ENCODE data around the gene EXOC4.

Gene EXOC4

DNA sequence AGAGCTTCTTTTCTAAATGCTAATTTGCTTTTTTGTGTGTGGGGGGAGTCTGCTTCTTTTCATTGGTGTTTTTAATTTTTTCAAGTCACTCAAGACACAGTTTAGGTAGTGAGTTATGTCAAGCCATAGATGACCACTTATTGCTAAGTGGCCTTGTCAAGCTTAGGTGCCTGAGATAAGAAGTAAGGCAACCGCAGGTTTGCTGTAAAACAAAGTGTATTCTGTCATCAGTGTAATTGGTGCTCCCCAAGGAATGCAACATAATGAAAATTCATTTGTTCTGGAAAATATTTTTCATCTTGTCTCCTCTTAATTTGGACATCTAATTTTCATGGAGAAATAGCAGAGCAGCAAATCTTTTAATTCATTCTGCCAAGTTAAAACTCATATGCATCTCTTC lies 249.6 kb downstream of the EXOC4 start:
- no peak for DNase-seq

DNA sequence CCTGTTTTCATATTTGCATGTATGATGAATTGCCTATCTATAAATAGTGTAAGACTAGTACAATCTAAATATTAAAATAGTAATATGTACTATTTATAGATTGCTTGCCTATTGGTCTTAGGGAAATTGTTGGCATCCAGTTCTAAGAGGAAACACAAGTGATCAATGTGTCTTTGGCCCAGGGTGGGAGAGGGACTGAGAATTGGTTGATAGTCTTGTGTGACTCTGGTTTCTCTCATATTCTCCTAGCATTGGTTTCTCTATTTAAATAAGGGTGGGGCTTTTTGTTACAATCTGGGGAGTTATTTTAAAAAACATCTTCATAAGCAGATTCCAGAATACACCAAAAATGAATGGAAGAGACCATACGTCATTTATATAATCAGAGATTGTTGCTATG lies 250.1 kb downstream of the EXOC4 start:
- no peak for DNase-seq

DNA sequence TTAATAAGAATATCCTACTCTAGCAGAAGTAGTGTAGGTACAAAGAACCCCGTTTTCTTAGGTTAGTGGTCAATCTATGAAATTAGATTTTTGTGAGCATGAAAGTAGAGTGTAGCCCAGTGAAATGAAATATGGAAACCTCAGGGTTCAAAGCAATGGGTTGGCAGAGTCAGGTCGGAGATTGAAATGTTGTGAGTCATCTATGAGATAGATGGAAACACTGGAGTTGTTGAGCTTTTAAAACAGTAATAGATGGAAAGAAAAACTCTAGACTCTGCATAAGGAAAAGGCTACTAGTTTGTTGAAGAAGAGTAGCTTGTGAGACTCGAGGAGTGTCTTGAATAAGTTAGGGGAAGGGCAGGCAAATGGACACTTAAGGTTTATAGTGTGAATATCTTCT lies 251.9 kb downstream of the EXOC4 start:
- no peak for DNase-seq

DNA sequence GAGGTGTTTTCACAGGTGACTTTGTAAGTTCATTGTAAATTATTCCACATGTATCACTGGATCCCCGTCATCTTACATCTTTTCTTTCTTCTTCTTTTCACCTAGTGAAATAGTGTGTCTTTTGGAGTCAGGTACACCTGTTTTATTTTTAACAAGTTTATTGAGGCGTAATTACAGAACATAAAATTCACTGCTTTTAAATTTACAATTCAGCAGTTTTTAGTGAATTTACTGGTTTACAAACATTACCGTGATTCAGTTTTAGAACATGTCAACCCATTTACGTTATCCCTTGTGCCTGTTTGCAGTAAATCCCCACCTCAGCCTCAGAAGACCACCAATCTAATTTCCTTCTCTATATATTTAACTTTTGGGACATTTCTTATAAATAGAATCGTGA lies 256.9 kb downstream of the EXOC4 start:
- DNase-seq, result no peak

DNA sequence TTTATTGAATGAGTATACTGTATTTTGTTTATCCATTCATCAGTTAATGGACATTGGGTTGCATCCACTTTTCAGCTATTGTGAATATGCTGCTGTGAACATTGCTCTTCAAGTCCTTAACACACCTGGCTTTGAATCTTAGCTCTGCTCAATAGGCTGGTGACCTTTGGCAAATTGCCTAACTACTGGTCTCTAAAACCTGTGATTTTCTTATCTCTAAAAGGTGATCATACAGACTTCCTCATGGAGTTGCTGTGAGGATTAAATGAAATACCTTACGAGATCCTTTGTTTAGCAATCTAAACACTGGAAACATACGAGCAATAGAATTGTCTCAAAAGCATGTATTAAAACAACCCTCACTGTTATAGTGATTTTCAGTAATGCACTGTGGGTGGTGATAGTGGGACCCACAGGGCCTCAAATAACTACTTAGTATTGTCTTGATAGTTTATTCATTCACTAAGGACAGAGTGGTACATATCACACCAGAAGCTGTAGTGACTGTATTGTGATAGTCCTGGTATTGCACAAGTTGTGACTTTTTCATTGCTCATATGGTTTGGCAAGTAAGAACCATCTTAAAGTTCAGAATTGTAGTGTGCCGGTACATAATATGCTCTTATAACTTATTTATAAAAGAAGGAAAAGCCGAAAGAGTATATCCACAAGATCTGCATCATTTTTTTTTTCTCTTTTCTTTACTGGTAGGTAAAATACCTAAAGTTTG lies 257.6 kb downstream of the EXOC4 start:
- peak; percentile 72 for DNase-seq

DNA sequence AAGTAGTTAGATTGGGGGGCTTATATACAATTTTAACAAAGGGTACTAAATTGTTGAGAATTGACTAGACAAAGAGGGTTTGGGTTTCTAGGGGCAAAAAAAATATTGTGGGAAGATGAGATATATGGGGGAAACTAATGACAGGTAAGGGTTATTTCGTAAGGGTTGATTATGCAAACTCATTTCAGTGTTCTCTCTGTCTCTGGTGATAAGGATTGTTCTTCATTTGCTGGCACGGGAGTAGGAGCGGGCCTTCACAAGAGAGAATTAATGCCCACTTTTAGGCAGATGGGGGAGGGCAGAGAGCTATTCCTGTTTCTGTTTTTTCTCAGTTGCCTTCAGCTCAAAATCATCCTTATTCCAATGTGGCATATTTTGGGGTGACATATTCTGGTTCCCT lies 258.4 kb downstream of the EXOC4 start:
- DNase-seq, result no peak

DNA sequence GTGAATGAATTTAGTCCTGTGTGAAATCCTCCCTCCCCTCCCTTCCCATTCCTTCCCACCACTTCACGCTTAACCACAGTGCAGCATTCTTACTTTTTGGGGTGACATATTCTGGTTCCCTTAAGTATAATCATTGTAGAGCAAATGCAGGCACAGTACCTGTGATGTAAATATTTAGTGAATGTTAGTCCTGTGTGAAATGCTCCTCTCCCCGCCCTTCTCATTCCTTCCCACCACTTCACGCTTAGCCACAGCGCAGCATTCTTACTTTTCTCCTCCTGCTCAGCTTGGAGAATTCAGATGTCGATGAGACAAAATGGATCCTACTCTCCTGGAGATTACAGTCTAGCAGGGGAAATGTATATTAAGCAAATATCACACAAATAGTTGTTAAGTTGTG lies 258.8 kb downstream of the EXOC4 start:
- no peak for DNase-seq

DNA sequence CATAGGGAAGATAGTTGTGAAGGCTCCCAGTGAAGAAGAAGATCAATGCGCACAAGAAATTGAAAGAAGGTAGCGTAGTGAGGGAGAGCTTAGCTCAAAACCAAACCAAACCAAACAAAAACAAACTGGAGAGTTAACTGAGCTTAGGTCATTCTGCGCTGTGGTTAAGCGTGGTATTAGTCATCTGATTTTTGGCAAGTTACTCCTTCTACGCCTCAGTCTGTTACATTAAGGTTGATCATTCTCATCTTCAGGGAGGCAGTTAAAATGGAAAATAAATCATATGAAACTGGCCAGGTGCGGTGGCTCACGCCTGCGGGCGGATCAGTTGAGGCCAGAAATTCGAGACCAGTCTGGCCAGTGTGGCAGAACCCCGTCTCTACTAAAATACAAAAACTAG lies 259.7 kb downstream of the EXOC4 start:
- no peak for DNase-seq

DNA sequence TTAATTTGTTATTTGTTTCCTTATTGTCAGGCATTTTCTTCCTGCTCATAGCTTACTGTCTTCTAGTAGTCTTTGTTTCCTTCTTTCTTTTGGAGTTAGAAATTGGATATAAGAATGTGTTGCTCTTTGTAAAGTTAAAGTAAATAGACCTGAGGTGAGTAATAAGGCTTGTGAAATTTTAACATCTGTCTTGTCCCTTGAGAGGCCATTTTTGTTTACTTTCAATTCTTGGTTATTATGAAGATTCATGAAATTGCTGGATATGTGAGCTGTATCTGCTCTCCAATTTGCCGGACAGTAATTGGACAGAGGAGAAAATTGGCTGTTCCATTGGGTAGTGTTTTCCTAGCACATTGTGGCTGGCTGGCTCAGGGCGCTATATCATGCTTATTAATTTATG lies 260.7 kb downstream of the EXOC4 start:
- no peak for DNase-seq

DNA sequence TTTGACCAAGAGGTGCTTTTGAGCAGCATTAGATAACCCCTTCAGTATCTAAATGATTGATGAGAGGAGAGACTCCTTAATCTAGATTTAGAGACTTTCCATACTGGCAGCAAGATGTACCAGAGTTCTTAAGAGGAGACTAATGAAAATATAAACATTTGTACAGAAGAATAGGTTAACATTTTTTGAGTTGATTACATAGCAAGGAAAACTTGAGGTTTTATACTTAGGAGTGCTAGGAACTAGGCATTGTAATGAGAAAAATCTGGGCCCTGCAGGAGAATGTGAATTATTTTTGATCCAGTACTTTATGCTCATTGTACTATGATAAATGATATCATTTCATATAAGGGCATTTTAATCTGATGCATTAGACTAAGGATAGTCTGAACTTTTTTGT lies 261.7 kb downstream of the EXOC4 start:
- no peak for DNase-seq

DNA sequence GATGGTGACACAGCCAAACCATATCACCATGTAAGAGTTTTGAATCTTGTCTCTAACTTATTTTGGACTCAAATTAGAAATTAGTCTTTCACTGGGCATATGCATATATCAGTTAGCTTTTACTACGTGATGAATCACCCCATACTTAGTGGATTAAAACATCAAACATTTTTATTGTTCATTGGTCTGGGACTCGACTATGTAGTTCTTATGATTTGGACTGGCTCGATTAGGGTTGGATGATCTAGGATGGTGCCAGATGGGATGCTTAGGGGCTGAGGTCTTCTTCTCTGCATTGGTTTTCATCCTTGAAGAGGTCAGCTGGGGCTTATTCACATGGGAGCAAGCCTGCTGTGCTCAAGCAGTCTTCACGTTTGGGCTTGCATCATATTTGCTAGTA lies 264.9 kb downstream of the EXOC4 start:
- no peak for DNase-seq

DNA sequence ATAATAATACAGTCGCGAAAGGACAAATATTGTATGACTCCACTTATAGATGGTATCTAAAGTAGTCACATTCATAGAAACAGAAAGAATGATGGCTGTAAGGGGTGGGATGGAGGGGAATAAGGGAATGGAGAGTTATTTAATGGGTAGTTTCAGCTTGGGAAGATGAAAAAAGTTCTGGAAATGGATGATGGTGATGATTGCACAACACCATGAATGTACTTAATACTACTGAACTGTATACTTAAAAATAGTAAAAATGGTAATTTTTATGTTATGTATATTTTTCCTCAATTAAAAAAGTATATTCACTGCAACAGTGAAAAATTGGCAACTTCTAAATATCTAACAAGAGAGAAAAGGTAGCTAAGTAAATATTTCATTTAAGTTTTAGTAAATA lies 265.8 kb downstream of the EXOC4 start:
- DNase-seq, result no peak

DNA sequence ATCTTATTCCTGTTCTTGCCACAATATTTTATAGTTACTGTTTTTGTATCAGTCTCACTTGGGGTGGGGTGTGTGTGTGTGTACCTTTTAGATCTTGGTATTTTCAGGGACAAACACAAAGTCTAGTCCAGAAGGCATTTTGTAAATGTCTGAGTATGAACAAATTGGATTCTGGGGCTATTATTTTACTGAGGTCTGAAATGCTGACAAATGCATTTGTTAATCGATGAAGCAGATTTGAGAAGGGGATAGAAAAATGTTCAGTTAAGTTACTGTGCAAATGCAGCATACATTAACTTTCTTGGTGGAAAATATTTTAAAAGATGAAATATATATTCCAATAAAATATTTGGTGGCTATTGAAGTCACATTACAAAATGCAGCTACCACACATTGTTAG lies 267.4 kb downstream of the EXOC4 start:
- no peak for DNase-seq

DNA sequence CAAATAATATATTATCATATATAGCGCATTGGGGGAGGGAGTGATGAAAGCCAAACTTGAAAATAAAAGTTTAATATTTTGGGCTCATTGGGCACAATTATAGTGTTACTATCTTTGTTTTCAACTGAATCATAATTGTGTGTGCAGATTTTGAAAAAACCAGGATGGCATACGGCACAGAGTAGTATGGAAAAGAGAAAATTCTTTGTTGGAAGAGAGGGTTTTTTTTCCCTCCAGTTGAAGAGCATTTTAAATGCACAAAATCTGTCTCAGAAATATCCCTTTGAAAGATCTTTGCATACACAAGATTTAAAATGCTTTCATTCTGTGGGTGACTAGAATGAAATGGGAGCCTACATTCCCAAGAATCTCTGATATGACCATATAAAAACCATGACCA lies 269.6 kb downstream of the EXOC4 start:
- DNase-seq, result no peak

DNA sequence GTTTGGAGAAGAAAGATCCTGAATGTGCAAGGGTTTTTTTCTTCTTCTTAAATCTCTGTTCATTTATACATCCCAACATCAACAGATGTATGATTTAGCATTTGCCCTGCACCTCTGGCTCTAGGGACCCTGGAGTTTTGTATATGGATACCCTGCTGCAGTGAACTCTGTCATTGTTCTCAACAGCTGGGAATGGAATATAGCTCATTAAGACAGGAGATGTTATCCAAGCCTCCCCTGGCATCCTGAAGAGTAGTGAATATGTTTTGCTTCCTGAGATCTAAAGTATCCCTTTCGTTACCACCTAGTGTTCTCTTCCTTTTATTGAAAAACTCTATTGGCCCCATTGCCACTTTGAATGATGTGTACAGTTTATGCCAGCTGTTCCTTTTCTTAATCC lies 275.9 kb downstream of the EXOC4 start:
- DNase-seq, result no peak

DNA sequence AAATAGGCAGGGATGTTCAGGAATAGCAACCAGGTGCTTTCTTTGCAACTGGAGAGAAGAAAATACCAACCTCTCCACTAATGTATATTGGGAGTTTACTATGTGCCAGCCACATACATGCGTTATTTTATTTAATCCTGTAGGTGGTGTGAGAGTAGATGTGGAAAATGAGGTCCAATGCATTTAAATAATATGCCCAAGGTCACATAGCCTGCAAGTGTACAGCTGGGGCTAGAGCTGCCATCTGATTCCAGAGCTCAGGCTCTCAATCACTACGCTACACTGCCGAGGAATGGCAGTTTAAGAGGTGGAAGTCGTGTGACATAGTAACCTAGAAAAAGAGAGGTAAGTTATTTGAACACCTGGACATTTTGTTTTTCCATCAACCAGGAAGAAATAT lies 277.0 kb downstream of the EXOC4 start:
- DNase-seq, result peak; percentile 23

DNA sequence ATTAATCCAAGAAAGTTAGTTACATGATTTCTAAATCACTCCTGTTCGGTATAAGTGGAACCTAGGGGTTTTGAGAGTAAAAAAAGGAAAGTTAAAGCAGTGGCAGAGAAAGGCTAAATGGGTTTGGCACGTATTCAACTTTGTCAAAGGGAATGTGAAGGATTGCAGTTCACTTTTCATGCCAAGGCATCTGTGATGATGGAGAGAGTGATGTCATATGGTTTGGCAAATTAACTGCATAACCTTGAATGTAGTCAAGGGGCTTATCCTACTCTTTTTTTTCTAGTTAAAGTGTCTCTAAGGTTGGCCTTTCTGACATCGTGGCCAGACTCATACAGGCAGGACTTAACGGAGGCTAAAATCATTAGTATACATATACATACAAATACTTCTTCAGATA lies 277.8 kb downstream of the EXOC4 start:
- no peak for DNase-seq

DNA sequence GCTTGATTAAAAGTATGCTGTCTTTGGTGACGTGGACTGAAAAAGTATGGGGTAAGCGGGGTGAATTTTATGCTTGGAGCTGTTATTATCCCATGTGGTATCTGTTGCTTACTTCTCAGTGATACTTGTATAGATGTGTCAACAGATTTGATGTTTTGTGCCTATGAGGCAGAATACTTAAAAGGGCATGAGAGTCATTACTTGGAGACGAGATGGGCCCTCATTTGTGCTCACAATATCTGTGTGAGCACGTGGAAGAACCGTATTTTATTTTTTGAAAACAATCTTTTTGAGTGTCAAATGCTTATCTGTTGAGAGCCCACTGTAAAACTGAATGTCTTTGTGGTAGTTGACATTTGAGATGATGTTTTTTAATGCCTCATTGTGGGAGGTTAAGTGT lies 281.9 kb downstream of the EXOC4 start:
- DNase-seq, result no peak

DNA sequence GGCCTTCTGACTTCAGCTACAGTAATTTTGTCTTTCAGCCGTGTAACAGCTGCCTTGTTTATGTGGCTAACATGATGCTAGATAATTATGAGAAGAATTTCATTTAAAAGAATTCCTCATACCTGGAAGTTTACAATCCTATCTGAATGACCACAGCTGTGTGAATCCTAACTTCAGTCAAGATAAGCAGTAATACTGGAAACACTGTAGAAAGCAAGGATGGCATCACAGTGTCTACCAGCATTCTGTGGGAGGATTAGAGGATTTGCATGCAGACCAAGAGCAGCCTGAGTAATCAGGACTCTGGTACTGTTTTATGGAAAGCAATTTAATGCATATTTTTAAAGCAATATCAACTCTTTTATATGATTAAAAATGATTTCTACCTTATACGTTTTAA lies 282.4 kb downstream of the EXOC4 start:
- no peak for DNase-seq

DNA sequence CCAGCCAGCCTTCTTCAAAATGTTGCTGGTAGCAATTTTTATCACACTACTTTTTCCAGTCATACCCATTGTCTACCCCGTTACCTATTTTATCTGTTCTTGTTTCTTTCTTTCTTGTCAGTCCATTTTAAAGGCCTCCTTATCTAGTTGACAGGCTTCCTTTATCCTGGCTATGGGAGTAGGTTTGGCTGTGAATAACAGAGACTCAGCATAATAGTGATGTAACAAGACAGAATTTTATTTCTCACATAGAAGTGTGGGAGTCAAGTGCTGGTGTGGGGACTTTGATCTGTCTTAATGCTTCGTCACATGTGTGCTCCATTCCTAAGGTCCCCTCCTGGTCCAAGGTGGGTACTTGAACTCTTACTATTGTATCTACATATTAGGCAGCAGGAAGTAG lies 283.6 kb downstream of the EXOC4 start:
- no peak for DNase-seq

DNA sequence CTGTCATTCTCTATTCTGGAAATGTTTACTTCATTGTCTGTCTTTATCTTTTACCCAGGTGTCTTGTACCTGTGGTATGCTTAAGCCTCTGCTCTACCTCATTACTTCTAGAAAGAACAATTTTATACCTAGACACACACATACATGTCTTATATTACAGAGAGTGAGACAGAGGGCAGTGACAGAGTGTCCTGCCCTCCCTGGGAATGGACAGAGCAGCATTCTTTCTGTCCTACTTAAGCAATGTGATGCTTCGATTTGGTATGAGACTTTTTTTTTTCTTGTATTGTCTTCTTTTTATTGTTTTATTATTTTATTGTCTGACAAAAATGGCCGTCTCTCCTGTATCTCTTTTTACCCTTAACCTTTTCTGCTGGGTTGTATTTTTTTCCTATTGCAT lies 286.1 kb downstream of the EXOC4 start:
- no peak for DNase-seq

DNA sequence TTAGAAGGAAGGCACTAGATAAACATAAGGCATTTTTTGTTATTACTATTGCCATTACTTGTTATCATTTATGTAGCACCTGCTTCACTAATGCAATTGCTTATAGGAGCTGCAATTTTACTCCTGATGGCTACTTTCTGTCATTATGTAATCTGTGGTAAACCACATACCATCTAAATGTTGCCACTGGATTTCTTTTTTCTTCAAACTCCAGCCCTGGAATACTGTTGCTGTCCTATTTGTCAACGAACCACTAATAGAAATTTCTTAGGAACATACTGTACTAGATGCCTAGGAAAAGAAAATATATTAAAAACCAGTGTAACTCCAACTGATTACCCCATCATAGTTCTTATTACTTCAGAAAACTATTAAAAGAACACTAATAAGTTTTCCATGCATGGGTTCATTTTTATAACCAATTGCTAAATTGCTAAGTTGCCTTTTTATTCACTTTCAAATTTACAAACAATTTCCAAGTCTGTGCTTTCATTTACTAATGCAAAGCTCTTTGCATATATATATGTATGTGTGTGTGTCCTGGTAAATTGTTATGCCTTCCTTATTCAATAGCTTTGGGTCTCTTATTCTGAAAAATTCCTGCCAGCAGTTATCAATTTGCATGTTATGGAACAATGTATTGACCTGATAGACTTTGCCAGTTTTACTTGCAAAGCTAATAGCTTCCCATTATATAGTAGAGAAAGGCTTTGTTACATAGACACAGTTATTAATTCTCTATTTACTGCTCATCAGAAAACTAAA lies 287.4 kb downstream of the EXOC4 start:
- DNase-seq, result no peak

DNA sequence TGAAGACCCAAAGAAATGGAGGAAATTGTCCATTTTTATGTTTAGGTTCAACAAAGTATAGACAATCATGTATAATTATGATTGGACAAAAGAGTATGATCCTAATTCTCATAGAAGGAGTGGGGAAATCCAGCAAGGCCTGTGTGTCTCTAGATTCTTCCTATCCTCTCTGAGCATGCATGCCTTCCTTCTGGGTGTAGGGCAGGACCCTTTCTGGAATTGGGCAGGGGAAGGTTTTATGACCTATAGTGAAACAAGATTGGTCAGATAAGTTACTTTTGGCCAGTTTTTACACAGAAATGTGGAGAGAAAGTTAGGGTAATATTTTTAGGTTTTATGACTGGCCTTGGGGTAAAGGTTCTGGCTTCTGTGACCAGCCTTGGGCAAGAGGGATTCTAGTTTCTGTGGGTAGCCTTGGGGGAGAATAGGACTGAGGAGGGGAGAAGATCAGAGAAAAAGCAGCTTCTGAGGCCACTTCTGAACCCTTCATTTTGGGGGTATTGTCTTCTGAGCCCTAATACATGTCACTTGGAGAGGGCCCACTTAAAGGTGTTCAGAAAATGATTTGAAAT lies 289.4 kb downstream of the EXOC4 start:
- DNase-seq, result no peak

DNA sequence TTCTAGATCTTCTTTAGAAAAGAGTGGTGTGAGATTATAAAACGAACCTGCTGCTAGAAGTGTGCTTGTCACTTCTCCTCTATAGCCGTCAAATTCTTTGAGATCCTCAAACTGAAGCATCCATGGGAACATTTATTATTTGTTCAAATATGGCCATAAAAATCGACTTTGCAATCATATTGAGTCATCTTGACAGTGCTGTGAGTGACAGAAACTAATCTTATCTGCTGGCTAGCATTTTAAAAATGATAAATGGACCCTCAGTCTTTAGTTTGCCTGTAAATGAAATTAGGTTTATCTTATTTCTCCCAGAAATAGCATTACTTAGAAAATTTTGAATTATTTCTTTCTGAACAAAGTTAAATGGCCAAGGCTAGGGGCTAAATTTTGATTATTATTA lies 290.8 kb downstream of the EXOC4 start:
- no peak for DNase-seq

DNA sequence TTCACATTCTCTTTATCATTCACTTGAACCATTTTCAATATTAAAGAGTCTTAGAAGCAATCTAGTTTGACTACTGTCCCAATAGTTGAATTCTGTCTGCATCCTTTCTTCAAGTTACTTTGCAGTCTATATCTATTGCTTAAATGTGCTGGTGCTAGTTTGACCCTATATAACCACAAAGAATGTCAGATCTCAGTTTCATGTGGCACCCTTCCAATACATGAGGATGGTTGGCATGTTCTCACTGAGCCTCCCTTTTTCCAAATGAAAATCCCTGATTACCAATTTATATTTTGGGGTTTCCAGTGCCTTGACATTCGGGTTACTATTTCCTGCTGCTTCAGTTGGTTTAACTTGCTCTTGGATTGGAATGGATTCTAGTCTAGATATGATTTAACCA lies 292.7 kb downstream of the EXOC4 start:
- DNase-seq, result no peak

Data from NCI-H146 (cell line).